Heart left ventricle (tissue), 13 donors: ENCODE measurements around the gene DNAH14.

Source experiments
- CTCF ChIP-seq, 12 donors: fragments of 200-600 bp; sonication (generic) in 4 of 12; IDR thresholded peaks; one replicate each; pipeline versions ENCODE4 v1.5.0 to v1.8.0; 2018 to 2022; ENCODE audit warnings: antibody characterized with exemption in 12 of 12, mild to moderate bottlenecking in 5 of 12
- POLR2A ChIP-seq, 2 donors: fragments of 450-650 bp; IDR thresholded peaks; one replicate each; pipeline ENCODE4 v1.6.1; 2017; ENCODE audit warnings: antibody characterized with exemption in 2 of 2, mild to moderate bottlenecking in 2 of 2, moderate library complexity in 2 of 2
- donor health status: ischemic (EF 13 %, LVEDD 7.1; RV severe dilation, severe dysfunction).
- donor health status: DM: no; HTN: yes; CAD: no.
- donor health status: DM: no; HTN: no; CAD: no.
- donor health status: ischemic (EF 25% LVEDD 6.9; RV normal size, moderate dysfunction).
- donor health status: ischemic (EF 25% LVEDD 5.7; RV mildly dilated, moderate dysfunction).
- donor health status: ischemic (EF 35%, LVEDD 5.7; RV mildly dilated, moderate dysfunction).
- donor health status: nonischemic (EF 11% LVEDD 7.7; RV severe dilation, severe dysfunction).
- donor health status: DM: yes; HTN: yes; CAD: no.
- donor health status: PGD.
- donor health status: ischemic (EF 29% LVEDD 5.4; RV normal size, mild dysfunction).
- donor health status: nonischemic (EF 23%, LVEDD 6.1; RV moderate dilation, normal function).

- TF ChIP-seq CTCF (IDR thresholded peaks at IDR 0.05): no peak
- no peak for TF ChIP-seq POLR2A (IDR thresholded peaks at IDR 0.05)
Measured at GRCh38 chr1:225191199-225191753, 261.8 kb downstream of the DNAH14 start.
